HepG2 (cell line): Measurements from ENCODE around the gene AMIGO1. TPM values are rescaled to one million over a fixed set of nuclear protein-coding genes. Genes with fewer than 3 reads are reported as not detected.

Experiments used
- CHD2 ChIP-seq: IDR thresholded peaks from 2 replicates; pipeline ENCODE4 v1.6.1; 2011; ENCODE audit warnings: low read depth, low read length, improper control_type of control experiment
- GABPB1 ChIP-seq: IDR thresholded peaks from 2 replicates; pipeline ENCODE4 v1.6.1; 2016; ENCODE audit warnings: mild to moderate bottlenecking, missing genetic modification reagents, moderate library complexity, missing compliant biosample characterization
- GTF3A ChIP-seq: sonication (generic); formaldehyde crosslinking; conservative IDR thresholded peaks from 2 replicates; pipeline ENCODE4 v1.4.0; 2020; ENCODE audit warnings: mild to moderate bottlenecking, missing genetic modification reagents
- GZF1 ChIP-seq: sonication (generic); formaldehyde crosslinking; IDR thresholded peaks from 2 replicates; pipeline ENCODE4 v1.5.1; 2020; ENCODE audit warnings: mild to moderate bottlenecking, missing genetic modification reagents
- HNRNPLL ChIP-seq: fragments of 200-400 bp; formaldehyde crosslinking; IDR thresholded peaks from 2 replicates; pipeline ENCODE4 v1.6.1; 2017; ENCODE audit warnings: mild to moderate bottlenecking, low read depth, low read length; ENCODE audit not compliant: poor library complexity, severe bottlenecking
- KLF6 ChIP-seq: IDR thresholded peaks from 2 replicates; pipeline ENCODE4 v1.8.0; 2016; ENCODE audit warnings: missing biosample characterization, missing genetic modification reagents
- NAIF1 ChIP-seq: sonication (generic); formaldehyde crosslinking; IDR thresholded peaks from 2 replicates; pipeline ENCODE4 v1.5.0; 2020; ENCODE audit warnings: mild to moderate bottlenecking, missing genetic modification reagents, borderline replicate concordance
- NFATC3 ChIP-seq: sonication (generic); formaldehyde crosslinking; IDR thresholded peaks from 2 replicates; pipeline ENCODE4 v1.5.1; 2020; ENCODE audit warnings: mild to moderate bottlenecking, missing genetic modification reagents
- POGZ ChIP-seq: sonication (generic); formaldehyde crosslinking; IDR thresholded peaks from 2 replicates; pipeline ENCODE4 v1.4.0; 2020; ENCODE audit warnings: mild to moderate bottlenecking, missing genetic modification reagents
- SIN3A ChIP-seq: IDR thresholded peaks from 2 replicates; pipeline ENCODE4 v1.6.1; 2011; ENCODE audit warnings: low read depth, mild to moderate bottlenecking, control low read depth, low read length, borderline replicate concordance
- SPEN ChIP-seq: sonication (generic); formaldehyde crosslinking; IDR thresholded peaks from 2 replicates; pipeline ENCODE4 v1.5.1; 2020; ENCODE audit warnings: low read depth, mild to moderate bottlenecking, missing genetic modification reagents
- SRSF1 ChIP-seq: fragments of 200-400 bp; formaldehyde crosslinking; optimal IDR thresholded peaks from 2 replicates; pipeline ENCODE3; 2017; ENCODE audit warnings: mild to moderate bottlenecking, low read depth, low read length, moderate library complexity
- ZNF10 ChIP-seq: sonication (generic); formaldehyde crosslinking; IDR thresholded peaks from 2 replicates; pipeline ENCODE4 v1.4.0; 2020; ENCODE audit warnings: mild to moderate bottlenecking, low read depth, missing genetic modification reagents, borderline replicate concordance
- ZNF598 ChIP-seq: sonication (generic); formaldehyde crosslinking; IDR thresholded peaks from 2 replicates; pipeline ENCODE4 v1.5.1; 2020; ENCODE audit warnings: mild to moderate bottlenecking, missing genetic modification reagents, borderline replicate concordance
- ZNF615 ChIP-seq: sonication (generic); formaldehyde crosslinking; IDR thresholded peaks from 2 replicates; pipeline ENCODE4 v1.5.0; 2020; ENCODE audit warnings: mild to moderate bottlenecking, missing genetic modification reagents, borderline replicate concordance
- ZNF7 ChIP-seq: IDR thresholded peaks from 2 replicates; pipeline ENCODE4 v1.6.1; 2016; ENCODE audit warnings: missing biosample characterization, missing genetic modification reagents
- ZNF839 ChIP-seq: sonication (generic); formaldehyde crosslinking; IDR thresholded peaks from 2 replicates; pipeline ENCODE4 v1.4.0; 2020; ENCODE audit warnings: missing genetic modification reagents, mild to moderate bottlenecking, borderline replicate concordance
- ZNF850 ChIP-seq: sonication (generic); formaldehyde crosslinking; conservative IDR thresholded peaks from 2 replicates; pipeline ENCODE4 v1.9.0; 2021; ENCODE audit warnings: mild to moderate bottlenecking, missing genetic modification reagents
- polyA plus RNA-seq, 8 experiments: library from polyadenylated mRNA; depleted of rRNA in 3 of 8; stranded (reverse) in 7 of 8; unstranded in 1 of 8; fragments of >200 nt; fragmentation: Illumina TruSeq in 4 of 8; extraction: Trizol in 4 of 8; gene quantifications; 2 replicates each; pipeline versions ENCODE4 v1.2.1 to v1.2.3, GENCODE V29; 2011 to 2016; ENCODE audit warnings: low read depth in 4 of 8, missing spikeins in 1 of 8, mixed read lengths in 1 of 8; ENCODE audit not compliant: insufficient read depth in 1 of 8
- total RNA-seq, 5 experiments: library from RNA; depleted of rRNA; stranded (reverse); fragments of >200 nt; fragmentation: Illumina TruSeq; extraction: Trizol; gene quantifications; 2 replicates each; pipeline ENCODE4 v1.2.3, GENCODE V29; 2016; ENCODE audit warnings: low read depth in 1 of 5
- TF ChIP-seq, protein P1 (sequence below): sonication (generic); formaldehyde crosslinking; IDR thresholded peaks from 2 replicates; pipeline ENCODE4 v1.5.0; 2020; ENCODE audit warnings: missing genetic modification reagents
- TF ChIP-seq, protein P2 (sequence below): sonication (generic); formaldehyde crosslinking; IDR thresholded peaks from 2 replicates; pipeline ENCODE4 v1.4.0; 2020; ENCODE audit warnings: missing genetic modification reagents; ENCODE audit errors: not compliant biosample characterization
- TF ChIP-seq, protein P3 (sequence below), 2 experiments: fragments of 450-650 bp in 1 of 2; sonication (generic) in 1 of 2; formaldehyde crosslinking; IDR thresholded peaks; 2 replicates each; pipeline versions ENCODE4 v1.5.0 to v1.8.0; 2020 to 2022; ENCODE audit warnings: mild to moderate bottlenecking in 1 of 2, missing genetic modification reagents in 1 of 2
- TF ChIP-seq, protein P4 (sequence below): sonication (generic); formaldehyde crosslinking; IDR thresholded peaks from 2 replicates; pipeline ENCODE4 v1.4.0; 2020; ENCODE audit warnings: missing genetic modification reagents
- TF ChIP-seq, protein P5 (sequence below): sonication (generic); formaldehyde crosslinking; IDR thresholded peaks from 2 replicates; pipeline ENCODE4 v1.4.0; 2020; ENCODE audit warnings: missing genetic modification reagents

AMIGO1 gene
- total and polyA plus RNA-seq, 2 of the 13 experiments (the other 11 are each of a cell fraction or from before 2014, with no cell fraction given) = 0.40 to 1.3 TPM

GRCh38 chr1:109483672-109484518 is 25.6 kb downstream of the AMIGO1 start, which contains the start of gene ATXN7L2 (continued):
- peak; percentile 81 for TF ChIP-seq GABPB1
- TF ChIP-seq, protein P1, sequence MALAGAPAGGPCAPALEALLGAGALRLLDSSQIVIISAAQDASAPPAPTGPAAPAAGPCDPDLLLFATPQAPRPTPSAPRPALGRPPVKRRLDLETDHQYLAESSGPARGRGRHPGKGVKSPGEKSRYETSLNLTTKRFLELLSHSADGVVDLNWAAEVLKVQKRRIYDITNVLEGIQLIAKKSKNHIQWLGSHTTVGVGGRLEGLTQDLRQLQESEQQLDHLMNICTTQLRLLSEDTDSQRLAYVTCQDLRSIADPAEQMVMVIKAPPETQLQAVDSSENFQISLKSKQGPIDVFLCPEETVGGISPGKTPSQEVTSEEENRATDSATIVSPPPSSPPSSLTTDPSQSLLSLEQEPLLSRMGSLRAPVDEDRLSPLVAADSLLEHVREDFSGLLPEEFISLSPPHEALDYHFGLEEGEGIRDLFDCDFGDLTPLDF = 0 out of 2 replicates have a peak, but pooled peaks have one; percentile 39
- TF ChIP-seq, protein P2, sequence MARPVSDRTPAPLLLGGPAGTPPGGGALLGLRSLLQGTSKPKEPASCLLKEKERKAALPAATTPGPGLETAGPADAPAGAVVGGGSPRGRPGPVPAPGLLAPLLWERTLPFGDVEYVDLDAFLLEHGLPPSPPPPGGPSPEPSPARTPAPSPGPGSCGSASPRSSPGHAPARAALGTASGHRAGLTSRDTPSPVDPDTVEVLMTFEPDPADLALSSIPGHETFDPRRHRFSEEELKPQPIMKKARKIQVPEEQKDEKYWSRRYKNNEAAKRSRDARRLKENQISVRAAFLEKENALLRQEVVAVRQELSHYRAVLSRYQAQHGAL (CRISPR knock-in tag) = no peak
- TF ChIP-seq, protein P3, sequence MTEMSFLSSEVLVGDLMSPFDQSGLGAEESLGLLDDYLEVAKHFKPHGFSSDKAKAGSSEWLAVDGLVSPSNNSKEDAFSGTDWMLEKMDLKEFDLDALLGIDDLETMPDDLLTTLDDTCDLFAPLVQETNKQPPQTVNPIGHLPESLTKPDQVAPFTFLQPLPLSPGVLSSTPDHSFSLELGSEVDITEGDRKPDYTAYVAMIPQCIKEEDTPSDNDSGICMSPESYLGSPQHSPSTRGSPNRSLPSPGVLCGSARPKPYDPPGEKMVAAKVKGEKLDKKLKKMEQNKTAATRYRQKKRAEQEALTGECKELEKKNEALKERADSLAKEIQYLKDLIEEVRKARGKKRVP (CRISPR knock-in tag; IDR thresholded peaks at IDR 0.05) = peak in 1 of 2 experiments; percentile 60; a peak in 1 of 4 replicates
- TF ChIP-seq, protein P4, sequence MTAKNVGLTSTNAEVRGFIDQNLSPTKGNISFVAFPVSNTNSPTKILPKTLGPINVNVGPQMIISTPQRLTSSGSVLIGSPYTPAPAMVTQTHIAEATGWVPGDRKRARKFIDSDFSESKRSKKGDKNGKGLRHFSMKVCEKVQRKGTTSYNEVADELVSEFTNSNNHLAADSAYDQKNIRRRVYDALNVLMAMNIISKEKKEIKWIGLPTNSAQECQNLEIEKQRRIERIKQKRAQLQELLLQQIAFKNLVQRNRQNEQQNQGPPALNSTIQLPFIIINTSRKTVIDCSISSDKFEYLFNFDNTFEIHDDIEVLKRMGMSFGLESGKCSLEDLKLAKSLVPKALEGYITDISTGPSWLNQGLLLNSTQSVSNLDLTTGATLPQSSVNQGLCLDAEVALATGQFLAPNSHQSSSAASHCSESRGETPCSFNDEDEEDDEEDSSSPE (CRISPR knock-in tag) = no peak
- no peak for TF ChIP-seq ZNF10 (CRISPR knock-in tag)
- TF ChIP-seq NFATC3 (CRISPR knock-in tag) = no peak
- no peak for TF ChIP-seq GTF3A (CRISPR knock-in tag)
- TF ChIP-seq HNRNPLL = peak; percentile 35
- no peak for TF ChIP-seq CHD2
- TF ChIP-seq SIN3A = no peak; the same call in 1 of the 2 replicates
- peak; percentile 44; the same call in 1 of the 2 replicates for TF ChIP-seq KLF6
- TF ChIP-seq ZNF7 = no peak
- TF ChIP-seq POGZ (CRISPR knock-in tag) = peak; percentile 55; the same call in 1 of the 2 replicates
- TF ChIP-seq ZNF598 (CRISPR knock-in tag) = no peak; the same call in 1 of the 2 replicates
- no peak for TF ChIP-seq NAIF1 (CRISPR knock-in tag)
- TF ChIP-seq ZNF839 = peak; percentile 57; the same call in 1 of the 2 replicates
- TF ChIP-seq SPEN = no peak; the same call in none of the 2 replicates
- no peak for TF ChIP-seq ZNF850 (CRISPR knock-in tag)
- no peak for TF ChIP-seq SRSF1
- no peak for TF ChIP-seq ZNF615 (CRISPR knock-in tag)
- TF ChIP-seq GZF1 (CRISPR knock-in tag) = no peak
- TF ChIP-seq, protein P5, sequence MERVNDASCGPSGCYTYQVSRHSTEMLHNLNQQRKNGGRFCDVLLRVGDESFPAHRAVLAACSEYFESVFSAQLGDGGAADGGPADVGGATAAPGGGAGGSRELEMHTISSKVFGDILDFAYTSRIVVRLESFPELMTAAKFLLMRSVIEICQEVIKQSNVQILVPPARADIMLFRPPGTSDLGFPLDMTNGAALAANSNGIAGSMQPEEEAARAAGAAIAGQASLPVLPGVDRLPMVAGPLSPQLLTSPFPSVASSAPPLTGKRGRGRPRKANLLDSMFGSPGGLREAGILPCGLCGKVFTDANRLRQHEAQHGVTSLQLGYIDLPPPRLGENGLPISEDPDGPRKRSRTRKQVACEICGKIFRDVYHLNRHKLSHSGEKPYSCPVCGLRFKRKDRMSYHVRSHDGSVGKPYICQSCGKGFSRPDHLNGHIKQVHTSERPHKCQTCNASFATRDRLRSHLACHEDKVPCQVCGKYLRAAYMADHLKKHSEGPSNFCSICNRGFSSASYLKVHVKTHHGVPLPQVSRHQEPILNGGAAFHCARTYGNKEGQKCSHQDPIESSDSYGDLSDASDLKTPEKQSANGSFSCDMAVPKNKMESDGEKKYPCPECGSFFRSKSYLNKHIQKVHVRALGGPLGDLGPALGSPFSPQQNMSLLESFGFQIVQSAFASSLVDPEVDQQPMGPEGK = peak; percentile 88
